Spinal cord (tissue), 10 donors: Measurements from ENCODE around the gene UBAC2. TPM values are rescaled to one million over a fixed set of nuclear protein-coding genes. Genes with fewer than 3 reads are reported as not detected.

ENCODE experiments used
- DNase-seq, 6 donors: peaks; one replicate each; pipeline versions ENCODE4 v3.0.0 to v3.0.0-alpha.2; 2013 to 2015; ENCODE audit warnings: low spot score in 6 of 6, low read depth in 4 of 6
- H3K27ac ChIP-seq: one replicate; pipeline ENCODE4 v1.5.1; 2013; ENCODE audit warnings: low read depth, low read length, control low read depth
- H3K27me3 ChIP-seq: one replicate; pipeline ENCODE4 v1.6.1; 2013; ENCODE audit warnings: low read length; ENCODE audit not compliant: control insufficient read depth, insufficient read depth
- H3K36me3 ChIP-seq: one replicate; pipeline ENCODE4 v1.6.1; 2013; ENCODE audit warnings: low read length; ENCODE audit not compliant: control insufficient read depth, insufficient read depth
- H3K4me1 ChIP-seq: one replicate; pipeline ENCODE4 v1.6.1; 2013; ENCODE audit warnings: low read length; ENCODE audit not compliant: control insufficient read depth, insufficient read depth
- H3K4me3 ChIP-seq: one replicate; pipeline ENCODE4 v1.5.1; 2013; ENCODE audit warnings: low read depth, low read length, control low read depth
- H3K9me3 ChIP-seq: one replicate; pipeline ENCODE4 v1.6.1; 2013; ENCODE audit warnings: low read length; ENCODE audit not compliant: control insufficient read depth, insufficient read depth
- WGBS: methylation state at CpG from one replicate; pipeline ENCODE4 v1.1.5; 2013; ENCODE audit warnings: missing lambda C conversion rate; ENCODE audit not compliant: insufficient coverage; 5-methylcytosine and 5-hydroxymethylcytosine counted together
- polyA plus RNA-seq, 2 donors: library from polyadenylated mRNA; unstranded; fragments of 120-200 nt; gene quantifications; one replicate each; pipeline ENCODE4 v1.2.1, GENCODE V29; 2013; ENCODE audit not compliant: insufficient read length in 2 of 2
- total RNA-seq, 2 donors: library from RNA; depleted of rRNA in 1 of 2; stranded (reverse); fragments of 120-200 nt in 1 of 2; fragments of >200 nt in 1 of 2; gene quantifications; one replicate each; pipeline versions ENCODE4 v1.2.3 to v1.2.4, GENCODE V29; 2013 to 2014
- donor health status: healthy.

UBAC2 gene
- total and polyA plus RNA-seq, 4 donors: 37.9 to 60.3 (median 53.8) TPM

GRCh38 chr13:99295488-99296252 is 95.0 kb downstream of the UBAC2 start:
- H3K27me3 ChIP-seq: no peaks in the 10 kb centered on the region
- DNase-seq: no peak
- no peak overlapping the region for H3K27ac ChIP-seq
- 95% methylated on average over 11 of the region's 12 CpGs for WGBS
- H3K4me1 ChIP-seq: no peaks in the 10 kb centered on the region
- no peaks in the 10 kb centered on the region for H3K36me3 ChIP-seq
- no peaks in the 10 kb centered on the region for H3K9me3 ChIP-seq
- H3K4me3 ChIP-seq: no peak overlapping the region

DNA sequence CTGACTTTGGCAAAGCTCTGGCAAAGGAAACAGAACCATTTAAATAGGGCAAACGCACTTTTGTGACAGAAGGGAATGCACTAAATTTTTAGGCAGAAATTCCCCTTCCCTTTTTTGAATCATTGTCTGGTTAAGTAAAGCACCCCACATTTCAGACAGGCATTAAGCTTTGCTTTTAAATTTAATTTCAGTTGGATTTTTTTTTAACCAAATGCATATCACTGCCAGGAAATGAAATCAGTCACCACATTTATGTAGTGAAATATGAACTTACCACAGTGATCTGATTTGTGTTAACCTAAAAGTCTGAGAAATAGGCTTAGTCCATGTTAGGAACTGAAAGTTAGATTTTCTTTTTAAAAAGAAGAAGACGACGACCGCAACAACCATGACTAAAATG is 95.7 kb downstream of the UBAC2 start:
- WGBS: 86% methylated on average over 1 of the region's 4 CpGs
- DNase-seq: no peak
- no peaks in the 10 kb centered on the region for H3K36me3 ChIP-seq
- no peak overlapping the region for H3K4me3 ChIP-seq
- no peak overlapping the region for H3K27ac ChIP-seq
- H3K9me3 ChIP-seq: no peaks in the 10 kb centered on the region
- no peaks in the 10 kb centered on the region for H3K4me1 ChIP-seq
- H3K27me3 ChIP-seq: no peaks in the 10 kb centered on the region

- Histone ChIP-seq H3K9me3 (no peaks in the 10 kb centered on the region), H3K27ac (no peak overlapping the region), H3K27me3 (no peaks in the 10 kb centered on the region), H3K4me1 (no peaks in the 10 kb centered on the region), H3K36me3 (no peaks in the 10 kb centered on the region), H3K4me3 (no peak overlapping the region)
- DNase-seq: no peak
Observed at GRCh38 chr13:99297331-99297730, 96.7 kb downstream of the UBAC2 start.

- no CpG with 5 or more reads among the region's 2 CpGs for WGBS
- no peak for DNase-seq
- Histone ChIP-seq H3K9me3 (no peaks in the 10 kb centered on the region), H3K27ac (no peak overlapping the region), H3K4me3 (no peak overlapping the region), H3K27me3 (no peaks in the 10 kb centered on the region), H3K4me1 (no peaks in the 10 kb centered on the region), H3K36me3 (no peaks in the 10 kb centered on the region)
Observed at GRCh38 chr13:99298056-99298455, 97.4 kb downstream of the UBAC2 start.

GRCh38 chr13:99299256-99299919 is 98.7 kb downstream of the UBAC2 start:
- peaks cover 3% of the 10 kb centered on the region for H3K36me3 ChIP-seq
- no peaks in the 10 kb centered on the region for H3K4me1 ChIP-seq
- 89% methylated on average over 1 of the region's 4 CpGs for WGBS
- no peak for DNase-seq
- no peak overlapping the region for H3K4me3 ChIP-seq
- no peak overlapping the region for H3K27ac ChIP-seq
- no peaks in the 10 kb centered on the region for H3K27me3 ChIP-seq
- H3K9me3 ChIP-seq: no peaks in the 10 kb centered on the region

DNA sequence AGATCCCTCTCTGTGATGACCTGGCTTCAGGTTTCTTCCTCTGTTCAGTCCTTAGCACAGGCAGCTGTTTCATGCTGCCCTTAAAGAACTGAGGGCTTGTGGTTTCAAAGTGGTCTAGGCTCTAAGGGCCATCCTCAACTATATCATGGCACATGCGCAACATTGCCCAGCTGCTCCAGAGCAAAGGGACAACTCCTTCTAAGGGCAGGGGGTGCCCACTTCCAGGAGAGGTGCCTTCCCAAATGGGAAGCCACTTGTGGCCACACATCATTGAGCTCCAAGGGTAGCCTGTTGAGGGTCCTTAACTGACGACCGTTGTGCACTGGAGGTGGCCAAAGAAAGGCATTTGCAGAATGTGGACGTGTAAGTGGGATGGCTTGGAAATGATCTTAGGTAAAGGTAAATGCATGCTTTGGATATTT is 99.3 kb downstream of the UBAC2 start:
- DNase-seq: no peak
- Histone ChIP-seq H3K9me3 (no peaks in the 10 kb centered on the region), H3K27me3 (no peaks in the 10 kb centered on the region), H3K27ac (no peak overlapping the region), H3K4me3 (no peak overlapping the region), H3K36me3 (peaks cover 3% of the 10 kb centered on the region), H3K4me1 (no peaks in the 10 kb centered on the region)
- 93% methylated on average over 4 of the region's 4 CpGs for WGBS

DNA sequence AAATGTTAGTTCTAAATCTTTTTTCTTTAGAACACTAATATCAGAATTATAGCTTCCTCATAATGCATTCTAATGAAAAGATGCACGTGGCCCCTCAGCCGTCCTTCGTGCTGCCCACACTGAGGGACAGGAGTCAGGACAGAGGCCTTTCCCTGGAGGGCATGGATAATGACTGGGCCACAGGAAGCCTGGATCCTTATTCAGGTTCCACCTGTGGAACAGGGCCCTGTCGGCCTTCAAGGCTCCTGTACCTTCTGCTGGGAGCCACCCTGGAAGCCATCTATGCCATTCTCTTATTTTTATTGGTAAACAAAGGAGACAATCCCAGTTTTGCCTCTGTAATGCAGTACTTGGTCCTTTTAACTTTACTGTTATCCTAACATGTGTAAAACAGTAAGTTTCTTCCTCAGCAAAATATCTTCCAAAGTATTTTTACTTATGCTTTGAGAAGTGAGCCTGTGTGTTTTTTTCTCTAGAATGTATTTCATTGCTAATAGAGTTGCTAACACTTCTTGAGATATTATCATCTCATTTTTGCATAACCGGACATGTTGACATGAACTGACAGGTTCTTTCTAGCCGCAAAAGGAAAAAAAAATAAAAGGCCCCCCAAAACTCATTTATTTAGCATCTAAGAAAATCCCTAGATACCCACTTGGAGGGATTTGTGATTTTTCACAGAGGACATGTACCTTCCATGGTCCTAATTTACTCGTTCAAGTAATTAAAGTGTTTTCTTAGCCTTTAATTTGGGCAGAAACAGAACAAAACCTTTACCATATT is 100.6 kb downstream of the UBAC2 start:
- no peaks in the 10 kb centered on the region for H3K9me3 ChIP-seq
- DNase-seq: no peak
- no peak overlapping the region for H3K27ac ChIP-seq
- no peaks in the 10 kb centered on the region for H3K27me3 ChIP-seq
- H3K4me1 ChIP-seq: no peaks in the 10 kb centered on the region
- no peak overlapping the region for H3K4me3 ChIP-seq
- peaks cover 3% of the 10 kb centered on the region for H3K36me3 ChIP-seq
- 86% methylated on average over 3 of the region's 7 CpGs for WGBS

GRCh38 chr13:99301913-99302636 is 101.4 kb downstream of the UBAC2 start:
- Histone ChIP-seq H3K27me3 (no peaks in the 10 kb centered on the region), H3K4me3 (no peak overlapping the region), H3K27ac (no peak overlapping the region), H3K36me3 (peaks cover 3% of the 10 kb centered on the region), H3K9me3 (no peaks in the 10 kb centered on the region), H3K4me1 (no peaks in the 10 kb centered on the region)
- DNase-seq: no peak
- WGBS: no CpG with 5 or more reads among the region's 1 CpG

- Histone ChIP-seq H3K9me3 (no peaks in the 10 kb centered on the region), H3K4me3 (no peak overlapping the region), H3K27me3 (no peaks in the 10 kb centered on the region), H3K27ac (no peak overlapping the region), H3K4me1 (no peaks in the 10 kb centered on the region), H3K36me3 (peaks cover 3% of the 10 kb centered on the region)
- 75% methylated on average over 1 of the region's 8 CpGs for WGBS
- DNase-seq: no peak
Observed at GRCh38 chr13:99302637-99303505, 102.2 kb downstream of the UBAC2 start.
